Measurements from ENCODE around the gene CPSF2.

The CPSF2 gene

DNA sequence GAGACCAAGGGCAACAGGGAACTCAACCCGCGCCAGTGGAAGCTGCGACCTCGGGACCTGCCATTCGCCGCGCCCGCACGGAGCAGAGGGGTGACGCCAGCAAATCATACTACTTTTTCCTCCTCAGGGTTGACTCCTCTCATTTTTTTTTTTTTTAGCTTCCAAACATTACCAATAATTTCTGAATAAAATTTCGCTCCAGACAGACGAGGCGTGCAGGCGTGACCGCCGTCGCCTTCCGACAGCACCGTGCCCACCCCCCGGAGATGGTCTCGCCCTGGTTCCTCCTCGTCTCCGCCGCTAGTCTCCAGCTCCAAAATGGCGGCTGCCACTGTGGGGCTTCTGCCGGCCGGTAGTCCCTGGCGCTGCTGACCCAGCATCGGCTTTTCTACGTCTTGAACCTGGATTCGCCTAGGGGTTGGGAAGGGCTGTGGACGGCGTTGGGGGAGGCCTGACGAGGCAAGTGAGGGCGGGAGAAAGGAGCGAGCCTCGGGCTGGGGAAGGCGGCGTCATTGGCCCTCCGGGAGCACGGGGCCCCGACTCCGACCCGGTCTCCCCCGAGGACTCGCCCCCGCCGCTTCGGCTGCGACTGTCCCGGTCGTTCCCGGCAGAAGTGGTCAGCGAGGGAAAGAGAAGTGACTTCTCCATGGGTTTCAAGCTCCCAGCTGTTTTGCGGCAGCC is at the start of gene CPSF2, which contains the start of gene NDUFB1:
CPSF2 (plus strand) TSS at position 300 of the 681 bp plus-strand sequence. CDS start 9,016 bp downstream, outside the sequence.
NDUFB1 (minus strand) TSS at position 37 of the 681 bp plus-strand sequence. CDS start 4,069 bp downstream, outside the sequence.
- DNase-seq (ENCODE audit: low spot score) = peak; percentile 75

DNA sequence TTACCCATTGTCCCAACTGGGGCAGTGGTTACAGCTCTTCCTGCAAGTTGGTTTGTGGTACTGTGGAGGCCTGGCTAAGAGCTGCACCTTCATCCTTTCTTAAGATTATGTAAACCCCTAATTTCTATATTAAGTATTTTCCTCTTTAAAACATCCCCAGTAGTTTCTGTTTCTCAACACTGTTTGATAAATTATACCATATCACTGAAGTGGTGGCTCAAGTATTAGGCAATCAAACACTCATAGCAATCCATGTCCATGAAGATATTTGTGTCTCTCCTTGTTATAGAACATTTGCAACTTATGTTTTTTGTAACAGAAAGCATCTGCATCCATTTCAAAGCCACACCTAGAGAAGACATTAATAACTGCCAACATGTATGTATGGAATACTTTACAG is 47.2 kb upstream of the CPSF2 start:
- DNase-seq (ENCODE audit: low spot score) = no peak

DNA sequence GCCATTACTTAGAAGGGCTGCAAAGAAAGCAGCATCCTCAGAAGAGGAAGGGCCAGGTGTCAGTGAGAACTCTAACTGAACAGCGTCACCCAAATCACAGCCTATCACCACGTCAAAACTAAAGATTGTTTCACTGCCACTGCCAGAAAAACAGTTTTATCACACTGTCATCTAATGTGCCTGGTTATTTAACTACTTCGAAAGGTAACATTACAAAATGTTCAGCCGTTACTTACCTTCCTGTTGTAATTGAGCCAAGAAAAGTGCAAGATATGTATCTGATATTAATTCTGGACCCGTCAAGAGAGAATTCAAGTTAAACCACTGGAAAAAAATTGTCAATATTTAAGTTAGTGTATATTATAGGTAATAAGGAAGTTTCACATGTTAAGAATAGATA is 33.3 kb upstream of the CPSF2 start:
- DNase-seq (ENCODE audit: low spot score) = no peak

DNA sequence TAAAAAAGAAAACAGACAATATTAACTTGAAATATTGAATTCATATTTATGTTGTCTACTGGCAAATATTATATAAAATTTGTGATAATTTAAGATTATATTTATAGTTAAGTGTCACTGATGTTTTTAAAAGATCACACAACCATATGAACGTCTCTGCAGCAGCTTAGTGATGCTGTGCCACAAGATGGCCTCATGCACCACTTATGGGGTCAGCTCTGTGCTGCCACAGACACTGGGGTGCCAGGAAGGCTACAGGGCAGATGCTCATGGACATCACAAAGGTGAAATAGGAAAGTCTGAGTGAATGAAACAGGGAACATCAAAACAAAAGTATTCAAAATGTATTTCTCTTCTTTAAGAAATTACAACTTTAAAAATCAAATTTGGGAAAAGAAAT is 28.4 kb upstream of the CPSF2 start:
- peak; percentile 2 for DNase-seq (ENCODE audit: low spot score)

DNA sequence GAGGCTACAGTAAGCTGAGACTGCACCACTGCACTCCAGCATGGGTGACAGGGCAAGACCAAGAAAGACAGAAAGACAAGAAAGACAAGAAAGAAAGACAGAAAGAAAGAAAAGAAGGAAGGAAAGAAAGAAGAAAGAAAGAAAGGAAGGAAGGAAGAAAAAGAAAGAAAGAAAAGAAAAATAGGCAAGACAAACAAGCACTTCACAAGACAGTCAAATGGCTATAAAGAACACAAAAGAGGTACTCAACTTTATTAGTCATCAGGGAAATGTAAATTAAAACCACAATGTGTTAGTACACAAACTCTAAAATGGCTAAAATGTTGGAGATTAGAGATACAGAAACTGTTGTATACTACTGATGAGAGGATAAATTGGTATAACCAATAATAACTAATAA is 22.0 kb upstream of the CPSF2 start:
- no peak for DNase-seq (ENCODE audit: low spot score)

DNA sequence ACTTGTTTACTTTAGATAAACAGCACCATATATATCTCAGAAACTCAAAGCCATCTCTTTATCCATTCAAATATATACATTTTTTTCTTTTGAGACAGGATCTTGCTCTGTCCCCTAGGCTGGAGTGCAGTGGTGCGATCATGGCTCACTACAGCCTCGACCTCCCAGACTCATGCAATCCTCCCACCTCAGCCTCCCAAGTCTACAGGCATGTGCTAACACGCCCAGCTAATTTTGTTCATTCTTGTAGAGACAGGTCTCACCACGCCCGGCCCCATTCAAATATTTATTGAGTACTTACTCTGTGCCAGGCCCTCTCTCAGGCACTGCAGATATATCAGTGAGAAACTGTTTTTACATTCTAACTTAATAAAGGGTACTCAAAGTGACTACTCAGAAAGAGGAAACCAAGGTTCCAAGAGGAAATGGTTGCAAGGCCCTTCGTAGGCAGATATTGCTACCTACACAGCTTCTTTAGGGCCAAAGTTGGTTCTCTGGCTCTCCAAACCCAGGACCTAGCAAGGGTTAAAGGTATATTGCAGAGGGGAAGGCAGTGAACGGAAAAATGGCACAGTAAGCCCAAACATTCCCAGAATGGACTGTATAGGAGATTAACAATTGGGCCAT is 18.3 kb upstream of the CPSF2 start:
- DNase-seq (ENCODE audit: low spot score) = no peak

DNA sequence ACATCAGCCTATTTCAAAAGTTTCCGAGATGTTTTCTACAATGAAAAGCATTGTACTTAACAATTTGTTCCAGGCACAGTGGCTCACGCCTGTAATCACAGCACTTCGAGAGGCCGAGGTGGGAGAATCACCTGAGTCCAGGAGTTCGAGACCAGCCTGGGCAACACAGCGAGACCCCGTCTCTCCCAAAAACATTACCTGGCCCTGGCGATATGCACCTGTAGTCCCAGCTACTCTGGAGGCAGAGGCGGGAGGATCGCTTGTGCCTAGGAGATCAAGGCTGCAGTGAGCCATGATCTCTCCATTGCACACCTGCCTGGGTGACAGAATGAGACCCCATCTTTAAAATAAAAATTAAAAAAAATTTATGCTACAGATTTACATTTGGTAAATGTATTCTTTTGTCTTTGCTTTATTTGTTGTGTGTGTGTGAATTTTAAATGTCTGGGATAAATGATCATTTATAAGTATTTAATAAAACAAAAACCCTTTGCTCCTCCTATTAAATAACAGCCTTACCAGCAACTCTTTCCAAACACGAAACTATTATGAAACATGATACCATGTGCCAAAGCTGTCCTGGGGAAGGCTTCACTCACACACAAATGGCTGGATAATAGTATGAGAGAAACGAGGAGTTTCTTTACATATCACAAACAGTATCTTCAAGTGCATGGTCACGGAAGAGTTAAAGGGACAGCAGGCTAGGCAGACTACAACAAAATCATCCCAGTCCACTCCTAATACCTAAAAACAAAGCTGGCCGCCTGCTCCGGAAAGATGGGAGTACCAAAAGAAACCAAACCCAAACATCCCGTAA is 16.5 kb upstream of the CPSF2 start:
- no peak for DNase-seq (ENCODE audit: low spot score)

DNA sequence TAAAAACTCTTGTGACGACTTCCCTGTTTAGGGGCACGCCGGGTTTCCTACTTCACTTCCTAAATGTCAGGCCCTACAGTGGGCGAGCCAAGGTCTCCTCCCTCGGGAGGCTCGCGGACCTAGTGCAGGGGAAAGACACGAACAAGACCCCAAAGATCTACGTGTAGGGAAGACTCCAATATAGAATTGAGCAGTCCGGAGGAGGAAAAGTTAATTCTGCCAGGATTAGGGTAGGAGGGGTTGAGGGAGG is 16.0 kb upstream of the CPSF2 start:
- no peak for DNase-seq (ENCODE audit: low spot score)

DNA sequence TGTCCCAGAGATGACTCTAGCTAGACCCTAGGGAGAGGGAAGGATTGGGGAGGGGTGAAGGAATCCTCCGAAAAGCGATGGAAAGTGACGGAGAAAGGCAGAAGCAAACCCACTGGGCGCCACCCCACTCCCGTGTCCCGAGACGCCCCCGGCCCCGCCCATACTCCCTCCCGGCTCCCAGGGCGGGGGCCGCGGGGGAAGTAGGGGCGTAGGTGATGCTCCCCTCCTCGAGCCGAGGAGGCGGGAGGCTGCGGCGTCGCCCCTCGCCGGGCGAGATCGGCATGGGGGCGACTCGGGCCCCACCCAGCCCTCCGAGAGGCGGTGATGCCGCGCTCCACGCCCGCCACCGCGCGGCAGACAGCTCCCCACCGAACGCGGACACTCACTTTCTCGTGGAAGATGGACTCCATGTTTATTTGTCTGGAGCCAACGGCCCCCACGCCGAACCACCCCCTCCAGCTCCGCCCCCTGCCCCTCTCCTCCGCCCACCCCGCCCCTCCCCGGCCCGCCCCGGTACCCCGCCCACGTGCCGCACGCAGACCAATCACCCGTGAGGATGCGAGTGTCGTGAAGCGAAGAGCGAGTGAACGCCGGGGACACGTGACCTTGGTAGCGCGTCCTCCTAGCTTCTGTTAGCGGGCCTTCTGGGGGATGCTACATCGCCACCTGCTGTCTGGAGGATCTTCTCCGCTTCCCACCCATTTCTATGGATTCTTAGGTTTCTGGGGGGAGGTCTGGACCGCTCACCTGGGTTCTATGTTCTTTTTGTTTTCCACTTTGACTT is 15.4 kb upstream of the CPSF2 start, which contains the start of gene ATXN3:
ATXN3 (minus strand) TSS at position 440 of the 784 bp plus-strand sequence; CDS start at position 410, 30 bp downstream.
- peak; percentile 97 for DNase-seq (ENCODE audit: low spot score)

DNA sequence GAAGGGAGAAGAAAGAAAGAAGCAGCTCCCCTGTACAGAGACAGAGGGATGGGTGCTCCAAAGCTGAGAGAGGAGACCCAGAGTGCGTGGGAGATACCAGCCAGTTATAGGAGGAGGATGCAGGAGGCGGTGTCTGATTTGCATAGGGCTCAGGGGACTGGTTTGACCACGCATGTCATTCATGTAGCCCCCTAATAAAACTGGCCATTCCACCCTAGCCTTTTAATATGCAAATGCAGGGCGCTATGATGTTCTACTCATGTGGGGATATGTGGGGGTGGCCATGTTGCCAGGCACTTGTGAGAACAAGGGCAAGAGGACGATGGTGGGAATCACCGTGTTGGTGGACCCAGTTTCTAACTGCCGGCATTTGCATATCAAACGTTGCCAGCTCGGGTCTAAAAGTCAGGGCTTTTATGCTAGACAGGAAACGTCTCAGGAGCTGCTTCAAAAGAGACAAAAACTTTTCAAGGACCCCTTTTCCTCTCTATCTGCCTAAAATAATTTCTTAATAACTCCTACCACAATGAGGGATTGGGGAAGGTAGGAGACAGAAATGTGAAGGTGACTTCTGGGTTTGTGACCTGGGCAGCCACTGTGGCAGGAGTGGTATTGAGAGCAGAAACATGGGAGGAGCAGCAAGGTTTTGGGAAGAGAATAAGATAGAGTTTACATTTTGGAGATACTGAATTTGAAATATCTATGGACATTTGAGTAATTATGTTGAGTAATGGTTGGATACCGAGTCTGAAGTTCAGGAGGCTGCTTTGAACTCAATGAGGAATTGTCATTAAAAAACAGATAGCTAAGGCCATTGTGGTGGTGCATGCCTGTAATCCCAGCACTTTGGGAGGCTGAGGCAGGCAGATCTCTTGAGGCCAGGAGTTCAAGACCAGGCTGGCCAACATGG is 13.2 kb upstream of the CPSF2 start:
- no peak for DNase-seq (ENCODE audit: low spot score)

DNA sequence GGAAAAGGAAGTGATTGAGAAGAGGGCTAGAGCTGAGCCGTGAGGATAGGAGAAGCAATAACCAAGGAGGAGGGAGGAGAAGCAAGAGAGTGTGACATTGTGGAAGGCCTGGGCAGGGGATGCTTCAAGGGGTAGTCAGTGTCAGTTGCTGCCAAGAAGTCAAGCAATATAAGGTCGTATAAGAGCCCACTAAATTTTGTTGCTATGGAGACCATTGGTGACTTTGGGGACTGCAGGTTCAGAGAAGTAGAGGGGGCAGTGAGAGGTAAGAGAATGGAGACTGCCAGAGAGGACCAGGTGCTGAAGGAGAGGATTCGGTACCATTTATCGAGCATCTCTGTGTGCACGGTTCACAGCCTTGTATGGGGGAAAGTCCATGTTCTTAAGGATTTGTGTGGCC is 12.3 kb upstream of the CPSF2 start:
- DNase-seq (ENCODE audit: low spot score) = no peak

DNA sequence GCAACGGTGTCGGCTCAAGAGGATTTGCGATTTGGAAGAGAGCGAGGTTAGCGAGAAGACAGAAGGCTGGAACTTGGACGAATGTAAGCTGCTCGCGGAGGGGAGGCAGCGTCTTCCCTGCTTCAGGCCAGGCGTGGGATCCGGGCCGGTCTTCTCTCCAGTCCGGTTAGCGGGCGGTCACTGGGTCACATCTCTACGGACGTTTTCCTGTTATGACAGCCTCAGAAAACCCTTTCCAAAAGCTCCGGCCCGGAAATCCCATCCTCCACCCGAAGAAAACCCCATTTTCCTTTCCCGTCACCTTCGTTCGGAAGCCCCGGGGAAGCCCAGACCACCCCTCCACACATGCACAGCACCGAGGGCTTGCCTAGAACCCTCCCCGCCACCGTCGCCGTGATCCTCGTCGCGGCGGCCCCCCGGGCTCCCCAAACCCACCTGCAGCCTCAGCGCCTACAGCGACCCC is 531 bp upstream of the CPSF2 start:
- no peak for DNase-seq (ENCODE audit: low spot score)

DNA sequence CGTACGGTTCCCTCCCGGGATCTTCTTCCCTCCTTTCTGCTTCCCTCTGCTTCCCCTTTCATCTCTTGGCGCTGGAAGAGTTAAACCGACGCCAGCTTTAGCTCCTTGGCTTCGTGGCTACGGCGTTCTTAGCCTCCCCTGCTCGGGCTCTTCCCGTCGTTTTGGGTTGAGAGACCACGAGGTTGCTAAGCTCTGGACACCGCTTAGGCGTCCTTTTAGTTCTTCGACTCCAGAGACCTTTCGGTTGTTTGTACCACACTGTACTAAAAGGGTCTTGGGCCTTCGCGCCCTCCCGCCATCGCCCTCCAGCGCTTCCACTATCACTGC is 545 bp downstream of the CPSF2 start:
- no peak for DNase-seq (ENCODE audit: low spot score)

DNA sequence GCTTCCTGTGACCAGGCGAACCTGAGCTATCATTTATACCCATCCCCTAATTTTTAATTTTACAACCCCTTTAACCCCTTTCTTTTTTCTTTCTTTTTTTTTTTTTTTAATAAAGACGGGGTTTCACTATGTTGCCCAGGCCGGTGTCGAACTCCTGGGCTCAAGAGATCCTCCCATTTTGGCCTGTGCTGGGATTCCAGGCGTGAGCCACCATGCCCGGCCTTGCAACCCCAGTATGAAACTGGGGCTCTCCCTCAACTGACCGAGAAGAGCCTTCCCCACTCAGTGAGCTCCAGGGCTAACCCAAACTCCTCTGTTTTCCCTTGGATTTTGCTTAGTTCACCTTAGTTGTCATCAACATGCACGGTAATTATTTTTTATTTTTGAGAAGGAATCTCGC is 992 bp downstream of the CPSF2 start:
- no peak for DNase-seq (ENCODE audit: low spot score)

DNA sequence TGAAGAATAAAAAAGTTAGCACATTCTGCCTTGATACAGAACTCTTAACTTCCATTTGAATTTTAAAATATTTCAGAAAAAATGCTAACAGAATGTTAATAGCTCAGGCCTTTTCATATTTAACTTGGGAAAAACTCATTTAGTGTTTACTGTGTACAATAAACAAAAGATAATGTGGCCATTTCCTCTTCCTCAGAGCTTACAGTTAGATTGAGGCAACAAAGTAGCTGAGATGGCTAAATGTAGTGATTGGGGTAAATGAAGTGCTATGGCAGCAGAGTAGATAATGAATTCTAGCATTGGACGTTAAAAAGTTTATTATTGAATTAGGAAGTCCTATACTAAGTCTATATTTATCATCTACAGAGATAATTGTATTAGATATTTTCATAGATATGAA is 12.7 kb downstream of the CPSF2 start:
- no peak for DNase-seq (ENCODE audit: low spot score)

DNA sequence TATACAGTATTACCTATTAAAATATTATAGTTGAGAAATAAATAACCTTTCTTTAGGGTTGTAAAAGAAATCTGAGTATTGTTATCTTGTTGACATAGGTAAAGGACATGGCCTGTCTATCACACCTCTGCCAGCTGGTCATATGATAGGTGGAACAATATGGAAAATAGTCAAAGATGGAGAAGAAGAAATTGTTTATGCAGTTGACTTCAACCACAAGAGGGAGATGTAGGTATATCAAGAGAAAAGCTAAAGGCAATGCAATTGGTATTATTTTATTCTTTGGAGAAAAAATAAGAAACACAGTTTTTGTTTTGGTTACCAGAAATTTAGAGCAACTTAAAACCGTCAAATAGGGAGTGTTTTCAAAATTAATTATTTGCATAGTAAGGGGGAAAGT is 13.5 kb downstream of the CPSF2 start:
- DNase-seq (ENCODE audit: low spot score) = no peak

DNA sequence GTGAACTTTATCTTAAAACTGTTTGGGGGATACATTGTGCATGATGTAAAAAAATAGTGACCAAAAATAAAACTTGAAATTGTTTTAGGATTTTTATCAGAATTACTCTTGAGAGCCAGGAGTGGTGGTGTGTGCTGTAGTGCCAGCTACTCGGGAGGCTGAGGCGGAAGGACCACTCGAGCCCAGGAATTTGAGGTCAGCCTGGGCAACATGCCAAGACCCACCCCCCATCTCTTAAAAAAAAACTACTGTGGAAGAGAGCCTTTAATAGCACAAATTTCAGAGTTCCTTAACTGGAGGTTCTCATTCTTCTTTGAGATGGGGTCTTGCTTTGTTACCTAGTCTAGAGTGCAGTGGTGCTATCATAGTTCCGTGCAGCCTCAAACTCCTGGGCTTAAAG is 21.5 kb downstream of the CPSF2 start:
- DNase-seq (ENCODE audit: low spot score) = no peak

DNA sequence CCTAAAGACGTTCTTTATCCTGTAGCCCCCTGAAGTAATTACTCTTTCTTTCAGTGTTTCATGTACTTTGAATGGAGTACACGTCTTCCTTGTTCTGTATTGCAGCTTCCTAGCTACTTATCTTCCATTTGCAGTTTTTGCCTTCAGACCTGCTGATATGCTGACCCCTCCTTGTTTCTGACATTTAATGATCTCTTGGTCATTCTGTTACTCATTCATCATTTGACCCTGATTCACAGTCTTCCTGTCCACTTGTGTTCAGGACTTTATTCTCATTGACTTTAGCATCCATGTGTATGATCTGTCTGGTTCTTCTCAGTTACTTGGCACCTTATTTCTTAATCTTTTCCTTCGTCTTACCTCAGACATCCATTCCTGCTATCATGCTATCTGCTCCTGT is 22.2 kb downstream of the CPSF2 start:
- DNase-seq (ENCODE audit: low spot score) = no peak

DNA sequence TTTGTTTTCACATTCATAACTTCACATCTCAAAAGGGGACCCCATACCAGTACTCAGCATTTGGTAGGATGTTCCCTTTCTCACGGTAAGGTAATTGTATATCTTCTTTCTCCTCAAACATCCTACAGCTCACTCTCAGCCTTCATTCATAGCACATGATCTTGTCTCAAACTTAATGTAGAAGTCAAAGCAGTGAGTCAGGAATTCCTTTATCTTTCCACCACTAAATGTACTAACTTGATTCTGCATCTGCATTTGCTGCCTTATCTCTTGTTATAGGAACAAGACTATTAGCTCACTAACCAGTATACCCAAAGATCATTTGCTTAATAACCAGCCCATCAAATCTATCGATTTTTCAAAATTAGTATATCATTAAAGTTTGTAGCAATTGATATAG is 22.9 kb downstream of the CPSF2 start:
- DNase-seq (ENCODE audit: low spot score) = no peak

DNA sequence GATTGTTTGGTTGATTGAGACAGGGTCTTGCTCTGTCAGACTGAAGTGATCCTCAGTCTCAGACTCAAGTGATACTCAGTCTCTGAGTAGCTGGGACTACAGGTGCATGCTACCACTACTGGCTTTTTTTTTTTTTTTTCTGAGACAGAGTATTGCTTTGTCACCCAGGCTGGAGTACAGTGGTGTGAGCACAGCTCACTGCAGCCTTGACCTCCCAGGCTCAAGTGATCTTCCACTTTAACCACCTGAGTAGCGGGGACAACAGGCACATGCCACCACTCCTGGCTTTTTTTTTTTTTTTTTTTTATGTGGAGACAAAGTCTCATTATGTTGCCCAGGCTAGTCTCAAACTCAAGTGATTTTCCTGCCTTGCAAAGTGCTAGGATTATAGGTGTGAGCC is 31.8 kb downstream of the CPSF2 start:
- no peak for DNase-seq (ENCODE audit: low spot score)

DNA sequence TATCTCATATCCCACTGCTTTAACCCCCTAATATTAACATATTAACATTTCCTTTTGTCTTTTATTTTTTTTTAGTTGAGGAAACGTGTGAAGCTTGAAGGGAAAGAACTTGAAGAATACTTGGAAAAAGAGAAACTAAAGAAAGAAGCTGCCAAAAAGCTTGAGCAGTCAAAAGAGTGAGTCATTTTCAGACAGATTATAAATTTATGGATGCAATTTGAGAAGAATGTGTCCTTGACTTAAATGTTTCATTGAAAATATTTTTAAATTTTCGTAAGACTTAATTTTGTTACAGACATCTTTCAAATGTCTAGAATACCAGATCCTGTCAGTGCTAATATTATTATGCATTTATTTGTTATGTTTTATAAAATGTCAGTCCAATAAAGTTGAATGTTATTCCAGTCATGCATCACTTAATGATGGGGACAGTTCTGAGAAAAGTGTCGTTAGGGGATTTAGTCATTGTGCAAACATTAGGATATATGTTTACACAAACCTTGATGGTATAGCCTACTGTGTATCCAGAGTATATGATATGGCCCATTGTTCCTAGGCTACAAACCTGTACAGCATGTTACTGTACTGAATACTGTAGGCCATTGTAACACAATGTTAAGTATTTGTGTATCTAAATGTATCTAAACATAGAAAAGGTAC is 32.6 kb downstream of the CPSF2 start:
- no peak for DNase-seq (ENCODE audit: low spot score)
